Hypothalamus (tissue), 51 donors: ENCODE results near the gene CHFR.
"Not testable (repeated sequence)": the region's sequence is repeated elsewhere in the genome, so short reads cannot be mapped to it uniquely, and the experiment has no call there.

Experiments
- DNase-seq, 51 donors: peaks; one replicate each; lab custom pipeline; 2025; lab: John Stamatoyannopoulos, UW

Gene CHFR

GRCh38 chr12:132874620-132875019, 12.8 kb downstream of the CHFR start:
- DNase-seq: not testable (repeated sequence)

DNA sequence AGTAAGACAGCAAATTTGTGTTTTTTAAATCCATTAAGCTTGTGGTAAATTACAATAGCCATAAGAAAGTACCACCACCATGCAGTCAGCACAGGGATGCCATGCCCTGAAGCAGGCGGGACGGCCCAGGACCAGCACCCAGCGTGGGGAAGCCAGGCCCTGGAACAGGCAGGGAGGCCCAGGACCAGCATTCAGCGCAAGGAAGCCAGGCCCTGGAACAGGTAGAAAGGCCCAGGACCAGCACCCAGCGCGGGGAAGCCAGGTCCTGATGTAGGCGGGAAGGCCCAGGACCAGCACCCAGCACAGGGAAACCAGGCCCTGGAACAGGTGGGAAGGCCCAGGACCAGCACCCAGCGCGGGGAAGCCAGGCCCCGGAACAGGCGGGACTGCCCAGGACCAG, 13.2 kb downstream of the CHFR start:
- no peak for DNase-seq

GRCh38 chr12:132873724-132874123, 13.7 kb downstream of the CHFR start:
- DNase-seq: no peak

GRCh38 chr12:132872975-132873421, 14.4 kb downstream of the CHFR start:
- DNase-seq: no peak

DNA sequence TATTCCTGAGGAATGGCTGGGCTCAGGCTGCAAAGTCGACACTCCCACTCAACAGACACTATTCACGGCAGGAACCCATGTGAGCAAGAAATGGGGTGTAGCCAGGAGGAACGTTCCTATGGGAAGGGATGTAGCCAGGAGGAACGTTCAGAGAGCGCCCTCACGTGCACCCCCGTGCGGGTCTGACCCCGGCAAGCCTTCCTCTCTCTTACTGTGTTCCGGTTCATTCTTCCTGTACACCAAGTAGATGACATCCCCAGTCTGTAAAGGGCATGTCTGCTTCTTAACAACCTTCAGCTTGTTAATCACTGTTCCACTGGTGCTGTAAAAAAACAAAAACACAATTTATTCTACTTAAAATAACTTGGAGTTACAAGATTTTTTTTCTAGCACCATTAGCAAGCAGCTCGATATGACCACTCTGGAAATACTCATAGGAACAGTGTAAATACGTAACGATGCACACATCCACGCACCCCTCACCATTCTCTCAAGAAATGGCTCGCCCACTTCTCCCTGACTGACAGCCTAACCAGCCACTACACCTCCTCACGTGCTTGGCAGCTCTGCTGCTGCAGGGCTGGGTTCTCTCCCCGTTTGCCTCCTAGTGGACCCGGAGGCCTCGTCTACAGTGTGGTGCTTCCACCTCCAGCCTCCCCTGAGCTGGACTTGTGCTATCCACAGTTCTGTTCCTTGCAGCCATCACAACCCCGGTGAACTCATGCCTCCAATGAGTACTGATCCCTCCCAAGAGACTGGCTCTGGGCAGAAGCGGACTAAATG, 15.1 kb downstream of the CHFR start:
- DNase-seq: no peak

DNA sequence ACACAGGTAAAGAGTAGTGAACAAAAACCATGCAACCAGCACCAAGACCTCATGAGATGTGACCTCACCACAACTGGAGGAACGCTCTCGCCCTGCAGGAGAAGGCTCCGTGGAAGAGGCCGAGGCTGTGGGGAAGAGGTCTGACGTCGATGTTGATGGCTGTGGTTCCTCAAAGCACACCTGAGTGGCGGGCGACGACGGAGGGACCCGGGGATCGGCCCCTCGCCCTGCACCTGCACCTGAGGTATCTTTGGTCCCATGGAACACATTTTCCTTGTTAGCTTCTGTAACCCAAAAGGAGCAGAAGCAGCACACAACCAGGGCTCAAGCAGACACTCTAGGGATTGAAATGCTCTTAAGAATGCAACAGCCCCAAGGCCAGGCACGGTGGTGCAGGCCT, 17.9 kb downstream of the CHFR start:
- no peak for DNase-seq

- no peak for DNase-seq
Measured at GRCh38 chr12:132866251-132866828, 21.1 kb downstream of the CHFR start.

DNA sequence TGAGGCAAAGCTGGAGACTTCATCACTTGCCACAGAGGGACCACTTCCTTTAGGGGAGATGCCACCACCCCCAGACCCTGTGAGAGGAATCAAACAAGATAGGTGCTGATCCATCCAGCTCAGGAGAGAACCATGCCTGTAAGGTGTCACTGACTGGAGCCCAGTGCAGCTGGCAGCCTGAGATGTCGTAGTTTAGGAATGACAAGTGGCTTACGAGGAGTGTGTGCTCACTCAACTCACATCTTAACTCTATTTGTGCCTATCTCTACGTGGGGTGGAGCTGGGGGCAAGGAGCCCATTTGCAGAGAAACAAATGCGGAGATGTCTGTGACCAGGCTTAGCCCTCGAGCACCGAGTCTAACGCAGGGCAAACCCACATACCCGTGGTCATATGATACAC, 25.8 kb downstream of the CHFR start:
- no peak for DNase-seq

DNA sequence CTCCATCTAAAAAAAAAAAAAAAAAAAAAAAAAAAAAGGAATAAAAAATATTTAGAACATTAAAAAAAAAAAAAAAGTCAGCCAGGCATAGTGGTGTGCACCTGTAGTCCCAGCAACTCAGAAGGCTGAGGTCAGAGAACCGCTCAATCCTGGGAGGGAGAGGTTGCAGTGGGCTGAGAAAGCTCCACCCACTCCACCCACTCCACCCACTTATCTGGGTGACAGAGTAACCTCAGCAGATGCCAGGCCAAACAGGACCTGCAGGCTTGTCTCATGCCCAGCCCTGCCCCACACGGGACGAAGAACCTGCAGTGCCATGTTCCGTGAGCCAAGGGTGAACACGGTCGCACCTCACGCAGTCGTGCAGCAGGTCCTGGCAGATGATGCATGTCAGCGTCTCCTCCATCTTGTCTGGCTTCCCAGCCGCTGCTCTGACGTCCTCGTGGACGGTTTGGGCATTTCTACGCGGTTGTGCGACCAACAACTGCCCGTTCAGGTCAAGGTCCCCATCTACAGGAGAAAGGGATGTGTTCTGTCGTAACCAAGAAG, 28.6 kb downstream of the CHFR start:
- no peak for DNase-seq

DNA sequence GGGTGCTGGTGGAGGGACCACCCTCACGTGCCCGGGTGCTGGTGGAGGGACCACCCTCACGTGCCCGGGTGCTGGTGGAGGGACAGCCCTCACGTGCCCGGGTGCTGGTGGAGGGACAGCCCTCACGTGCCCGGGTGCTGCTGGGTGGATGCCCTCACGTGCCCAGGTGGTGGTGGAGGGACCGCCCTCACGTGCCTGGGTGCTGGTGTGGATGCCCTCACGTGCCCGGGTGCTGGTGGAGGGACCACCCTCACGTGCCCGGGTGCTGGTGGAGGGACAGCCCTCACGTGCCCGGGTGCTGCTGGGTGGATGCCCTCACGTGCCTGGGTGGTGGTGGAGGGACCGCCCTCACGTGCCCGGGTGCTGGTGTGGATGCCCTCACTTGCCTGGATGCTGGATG, 30.4 kb downstream of the CHFR start:
- DNase-seq: not testable (repeated sequence)

GRCh38 chr12:132856581-132856980, 30.8 kb downstream of the CHFR start:
- no peak for DNase-seq

- DNase-seq: not testable (repeated sequence)
Measured at GRCh38 chr12:132855211-132855610, 32.2 kb downstream of the CHFR start.

DNA sequence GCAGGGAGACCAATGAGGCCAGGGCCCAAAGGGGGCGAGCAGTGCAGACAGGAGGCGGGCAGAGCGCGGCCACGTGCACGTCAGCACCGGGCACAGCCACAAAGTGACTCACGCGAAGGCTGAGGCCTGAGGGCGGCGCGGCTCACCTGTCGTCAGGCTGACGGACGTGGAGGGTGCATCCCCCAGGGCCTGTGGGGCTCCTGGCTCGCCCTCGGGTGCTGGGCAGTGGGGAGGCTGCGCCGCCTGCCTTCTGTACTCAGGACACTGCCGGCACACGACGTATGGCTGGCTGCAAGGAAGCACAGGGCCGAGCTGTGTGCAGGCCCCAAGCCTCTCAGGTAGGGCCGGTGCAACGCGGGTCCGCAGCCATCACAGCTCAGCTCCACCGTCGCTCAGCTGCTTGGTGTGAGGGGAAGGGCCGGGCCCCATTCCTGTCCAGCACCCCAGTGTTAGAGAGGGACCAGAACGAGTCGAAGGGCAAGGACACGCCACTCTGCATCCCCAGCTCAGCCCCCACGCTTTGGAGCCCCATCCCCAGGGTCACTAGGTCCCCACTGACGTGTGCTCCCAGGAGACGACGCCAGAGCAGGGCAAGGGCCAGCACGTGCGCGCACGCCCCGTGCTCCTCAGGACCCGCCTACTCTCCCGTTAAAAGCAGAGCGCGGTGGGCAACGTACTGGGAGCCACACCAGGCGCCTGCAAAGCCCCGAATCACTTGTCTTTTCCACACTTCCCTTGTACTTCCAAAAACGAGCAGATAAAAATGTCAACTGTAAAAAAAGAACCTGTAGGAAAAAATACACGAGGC, 33.9 kb downstream of the CHFR start:
- no peak for DNase-seq

- no peak for DNase-seq
Measured at GRCh38 chr12:132852496-132852895, 34.9 kb downstream of the CHFR start.

GRCh38 chr12:132851465-132851864, 35.9 kb downstream of the CHFR start:
- DNase-seq: no peak

GRCh38 chr12:132850291-132850690, 37.1 kb downstream of the CHFR start:
- DNase-seq: no peak

- DNase-seq: no peak
Measured at GRCh38 chr12:132848521-132848920, 38.9 kb downstream of the CHFR start.

- no peak for DNase-seq
Measured at GRCh38 chr12:132847363-132848356, 39.7 kb downstream of the CHFR start.

DNA sequence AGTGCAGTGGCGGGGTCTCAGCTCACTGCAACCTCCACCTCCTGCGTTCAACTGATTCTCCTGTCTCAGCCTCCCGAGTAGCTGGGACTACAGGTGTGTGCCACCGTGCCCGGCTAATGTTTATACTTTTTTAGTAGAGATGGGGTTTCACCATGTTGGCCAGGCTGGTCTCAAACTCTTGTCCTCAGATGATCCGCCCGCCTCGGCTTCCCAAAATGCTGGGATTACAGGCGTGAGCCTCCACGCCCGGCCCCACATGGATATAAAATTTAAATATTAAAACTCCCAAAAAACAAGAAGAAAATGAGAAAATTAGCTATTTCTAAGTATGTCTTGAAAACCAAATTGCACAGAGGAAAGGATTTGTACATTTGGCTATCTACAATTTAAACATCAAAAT, 42.7 kb downstream of the CHFR start:
- DNase-seq: not testable (repeated sequence)

- DNase-seq: no peak
Measured at GRCh38 chr12:132842449-132843045, 44.9 kb downstream of the CHFR start.
